WTC11 (cell line): Measurements from ENCODE around the gene AGTRAP. TPM values are rescaled to one million over a fixed set of nuclear protein-coding genes. Genes with fewer than 3 reads are reported as not detected.

Source experiments
- ATAC-seq: fragments of 200-7000 bp; cut with Tn5 transposase; 2 replicates; pipeline ENCODE4 v1.10.0; 2021; ENCODE audit warnings: mild to moderate bottlenecking, moderate library complexity
- CTCF ChIA-PET: fragments of 300-600 bp; sonication (Branson Sonifier 250); formaldehyde crosslinking; loops from one replicate; lab custom pipeline; 2021; ENCODE audit warnings: antibody characterized with exemption; lab: Charles Lee
- POLR2A ChIA-PET: fragments of 350-600 bp; sonication (Branson Sonifier 250); formaldehyde crosslinking; loops from one replicate; lab custom pipeline; 2021; ENCODE audit warnings: antibody characterized with exemption; lab: Charles Lee
- DNase-seq: peaks from one replicate; pipeline ENCODE4 v3.0.0; 2021; ENCODE audit warnings: low spot score
- H3K27ac Mint-ChIP-seq: 2 replicates; pipeline ENCODE4 v1.8.0; 2021; ENCODE audit warnings: mixed read lengths
- H3K27me3 Mint-ChIP-seq: 2 replicates; pipeline ENCODE4 v1.8.0; 2021; ENCODE audit warnings: low read depth, mild to moderate bottlenecking, moderate library complexity, mixed read lengths
- H3K36me3 Mint-ChIP-seq: 2 replicates; pipeline ENCODE4 v1.8.0; 2021; ENCODE audit warnings: mixed read lengths
- H3K4me1 Mint-ChIP-seq: 2 replicates; pipeline ENCODE4 v1.8.0; 2022; ENCODE audit warnings: mixed read lengths
- H3K4me3 Mint-ChIP-seq: 2 replicates; pipeline ENCODE4 v1.8.0; 2021; ENCODE audit warnings: mild to moderate bottlenecking, moderate library complexity, mixed read lengths
- H3K9me3 Mint-ChIP-seq: 2 replicates; pipeline ENCODE4 v1.8.0; 2021; ENCODE audit warnings: mixed read lengths
- ATF3 ChIP-seq: sonication (generic); formaldehyde crosslinking; conservative IDR thresholded peaks from 2 replicates; pipeline ENCODE4 v1.8.1; 2022; ENCODE audit warnings: mild to moderate bottlenecking, missing genetic modification reagents
- CBFB ChIP-seq: sonication (generic); formaldehyde crosslinking; IDR thresholded peaks from 2 replicates; pipeline ENCODE4 v1.8.1; 2022; ENCODE audit warnings: mild to moderate bottlenecking, low read depth, missing genetic modification reagents
- E2F1 ChIP-seq: sonication (generic); formaldehyde crosslinking; IDR thresholded peaks from 2 replicates; pipeline ENCODE4 v1.8.0; 2022; ENCODE audit warnings: mild to moderate bottlenecking, missing genetic modification reagents
- ETV6 ChIP-seq: sonication (generic); formaldehyde crosslinking; IDR thresholded peaks from 2 replicates; pipeline ENCODE4 v1.8.1; 2022; ENCODE audit warnings: mild to moderate bottlenecking, missing genetic modification reagents
- FOXP1 ChIP-seq: sonication (generic); formaldehyde crosslinking; IDR thresholded peaks from 2 replicates; pipeline ENCODE4 v1.8.0; 2022; ENCODE audit warnings: missing genetic modification reagents, mild to moderate bottlenecking, moderate library complexity, borderline replicate concordance
- FOXP4 ChIP-seq: sonication (generic); formaldehyde crosslinking; IDR thresholded peaks from 2 replicates; pipeline ENCODE4 v1.8.0; 2022; ENCODE audit warnings: mild to moderate bottlenecking, missing genetic modification reagents
- HMGA2 ChIP-seq: fragments of 250-450 bp; sonication (Bioruptor Pico); IDR thresholded peaks from 2 replicates; pipeline ENCODE4 v1.4.0; 2021; ENCODE audit warnings: mild to moderate bottlenecking, moderate library complexity
- JAZF1 ChIP-seq: fragments of 250-450 bp; sonication (Bioruptor Pico); IDR thresholded peaks from 2 replicates; pipeline ENCODE4 v1.9.0; 2021; ENCODE audit warnings: moderate library complexity, mild to moderate bottlenecking, inconsistent platforms
- JUN ChIP-seq: sonication (generic); formaldehyde crosslinking; IDR thresholded peaks from 2 replicates; pipeline ENCODE4 v1.8.0; 2023; ENCODE audit warnings: mild to moderate bottlenecking, missing genetic modification reagents
- RELA ChIP-seq: sonication (generic); formaldehyde crosslinking; IDR thresholded peaks from 2 replicates; pipeline ENCODE4 v1.8.1; 2022; ENCODE audit warnings: missing genetic modification reagents, mild to moderate bottlenecking, borderline replicate concordance
- SMAD3 ChIP-seq: sonication (generic); formaldehyde crosslinking; IDR thresholded peaks from 2 replicates; pipeline ENCODE4 v1.8.0; 2022; ENCODE audit warnings: missing genetic modification reagents, mild to moderate bottlenecking, borderline replicate concordance
- TEAD1 ChIP-seq: sonication (generic); formaldehyde crosslinking; IDR thresholded peaks from 2 replicates; pipeline ENCODE4 v1.8.0; 2022; ENCODE audit warnings: mild to moderate bottlenecking, missing genetic modification reagents
- ZNF138 ChIP-seq: sonication (generic); formaldehyde crosslinking; conservative IDR thresholded peaks from 2 replicates; pipeline ENCODE4 v1.8.1; 2022; ENCODE audit warnings: mild to moderate bottlenecking, moderate library complexity, missing genetic modification reagents
- ZNF232 ChIP-seq: sonication (generic); formaldehyde crosslinking; IDR thresholded peaks from 2 replicates; pipeline ENCODE4 v1.8.0; 2022; ENCODE audit warnings: mild to moderate bottlenecking, missing genetic modification reagents
- ZSCAN18 ChIP-seq: fragments of 250-450 bp; sonication (Bioruptor Pico); IDR thresholded peaks from 2 replicates; pipeline ENCODE4 v2.1.2; 2022; ENCODE audit warnings: mild to moderate bottlenecking, moderate library complexity
- total RNA-seq: library from RNA; stranded (reverse); gene quantifications from 3 replicates; pipeline ENCODE4 v1.2.3, GENCODE V29; 2021

AGTRAP gene
- total RNA-seq, 1 experiment from 2014 or later: 81.6 TPM

- TF ChIP-seq FOXP1 (CRISPR knock-in tag) (0 out of 2 replicates have a peak, but pooled peaks have one; percentile 24), ZNF232 (peak; percentile 82; the same call in 1 of the 2 replicates), TEAD1 (CRISPR knock-in tag) (no peak), JUN (CRISPR knock-in tag) (no peak), ETV6 (CRISPR knock-in tag) (peak; percentile 100), HMGA2 (CRISPR knock-in tag) (0 out of 2 replicates have a peak, but pooled peaks have one; percentile 4), FOXP4 (CRISPR knock-in tag) (peak; percentile 56; the same call in 1 of the 2 replicates), RELA (CRISPR knock-in tag) (no peak)
Measured at GRCh38 chr1:11735854-11736745, at the start of gene AGTRAP (continued).

- CTCF ChIA-PET: interaction anchor here (1.0 to 1.3 kb wide), 3 partner anchors 12 to 22 kb away, joined by 3 to 7 read pairs (median 6); no protein-coding TSS in a partner anchor
- POLR2A ChIA-PET: interaction anchor here (1.3 kb wide), 1 partner anchor 23 kb away, joined by 3 read pairs; no protein-coding TSS in a partner anchor
- no peak for ATAC-seq
Measured at GRCh38 chr1:11688506-11688905, 47.4 kb upstream of the AGTRAP start.

GRCh38 chr1:11690397-11691301 is 45.3 kb upstream of the AGTRAP start:
- peak overlapping the region; percentile 94 for H3K27ac Mint-ChIP-seq
- no peaks in the 10 kb centered on the region for H3K9me3 Mint-ChIP-seq
- ChIA-PET CTCF (interaction anchor here (0.6 to 2.9 kb wide), 15 partner anchors 9 to 219 kb away, joined by 3 to 21 read pairs (median 5); partner anchors contain the start of genes FBXO6 and MAD2L2), POLR2A (interaction anchor here (0.6 to 4.4 kb wide), 6 partner anchors 8 to 94 kb away, joined by 3 to 52 read pairs (median 6); partner anchors contain the start of genes FBXO6 and MAD2L2)
- peak overlapping the region; percentile 85 for H3K4me3 Mint-ChIP-seq
- DNase-seq: peak; percentile 64
- H3K4me1 Mint-ChIP-seq: peaks cover 61% of the 10 kb centered on the region
- peaks cover 15% of the 10 kb centered on the region for H3K36me3 Mint-ChIP-seq
- no peaks in the 10 kb centered on the region for H3K27me3 Mint-ChIP-seq
- ATAC-seq: 0 out of 2 replicates have a peak, but pooled peaks have one; percentile 1
- TF ChIP-seq ZNF138 (CRISPR knock-in tag) (no peak), E2F1 (CRISPR knock-in tag) (no peak), ZSCAN18 (CRISPR knock-in tag) (no peak), CBFB (no peak), SMAD3 (CRISPR knock-in tag) (no peak), FOXP4 (CRISPR knock-in tag) (0 out of 2 replicates have a peak, but pooled peaks have one; percentile 38), ATF3 (no peak), JAZF1 (CRISPR knock-in tag) (no peak), JUN (CRISPR knock-in tag) (no peak)

More at GRCh38 chr1:11688506-11688905, 47.4 kb upstream of the AGTRAP start:
- Mint-ChIP-seq H3K4me1 (peaks cover 72% of the 10 kb centered on the region), H3K27ac (peak overlapping the region; percentile 94), H3K9me3 (no peaks in the 10 kb centered on the region), H3K27me3 (no peaks in the 10 kb centered on the region), H3K36me3 (peaks cover 15% of the 10 kb centered on the region), H3K4me3 (peak overlapping the region; percentile 27; the same call in 1 of the 2 replicates)
- TF ChIP-seq ZSCAN18 (CRISPR knock-in tag) (0 out of 2 replicates have a peak, but pooled peaks have one; percentile 51), FOXP1 (CRISPR knock-in tag) (no peak)
- no peak for DNase-seq
